K562 (cell line): Measurements from ENCODE around the gene PLPP7. TPM values are rescaled to one million over a fixed set of nuclear protein-coding genes. Genes with fewer than 3 reads are reported as not detected.
A peak's percentile ranks its signal among the peaks of the same experiment; 100 is the strongest.

Source experiments
- ATAC-seq: fragments of 200-7000 bp; cut with Tn5 transposase; 3 replicates; pipeline ENCODE4 v1.9.1; 2020; ENCODE audit warnings: moderate library complexity
- BruUV-seq: library from RNA; stranded (reverse); fragments of 400-500 nt; replicated peaks from 2 replicates; lab custom pipeline; 2021; lab: Mats Ljungman, UMichigan
- CTCF ChIA-PET: fragments of 300-600 bp; formaldehyde crosslinking; extraction: SDS; loops from one replicate; lab custom pipeline; 2021; ENCODE audit warnings: low intra/inter-chr PET ratio; lab: Yijun Ruan, JAX
- POLR2A ChIA-PET: fragments of 300-600, 350-650 bp; sonication (Branson Sonifier 250); formaldehyde crosslinking; extraction: SDS; loops from one replicate; lab custom pipeline; 2021; ENCODE audit warnings: antibody characterized with exemption, inconsistent platforms; lab: Yijun Ruan, JAX
- DNase-seq, 4 experiments: peaks; one replicate each; pipeline versions ENCODE4 v3.0.0 to v3.0.0-alpha.2; 2011 to 2018; ENCODE audit warnings: low spot score in 3 of 4, mixed read lengths in 3 of 4; ENCODE audit errors: extremely low read depth in 1 of 4
- FAIRE-seq: peaks from 2 replicates; lab custom pipeline; 2011; peaks lifted over from hg19 to GRCh38; lab: Jason Lieb, UNC
- H2AFZ ChIP-seq: 2 replicates; pipeline ENCODE4 v1.6.0; 2011; ENCODE audit warnings: low read depth, low read length, control low read depth, inconsistent platforms
- H3K27ac ChIP-seq: fragments of 200-600 bp; 3 replicates; pipeline ENCODE4 v1.8.0; 2011; ENCODE audit warnings: low read depth, mild to moderate bottlenecking, control low read depth, inconsistent platforms, low read length, moderate library complexity, mixed read lengths; ENCODE audit errors: extremely low read depth
- H3K27me3 ChIP-seq, 2 experiments: fragments of 300-600 bp in 1 of 2; 2 replicates in 1 of 2; 3 replicates in 1 of 2; pipeline versions ENCODE4 v1.6.0 to v1.8.0; 2011; ENCODE audit warnings: inconsistent platforms in 2 of 2, low read length in 2 of 2, mild to moderate bottlenecking in 1 of 2, mixed read lengths in 1 of 2, moderate library complexity in 1 of 2; ENCODE audit not compliant: control insufficient read depth in 2 of 2, insufficient read depth in 2 of 2
- H3K36me3 ChIP-seq: fragments of 300-600 bp; 3 replicates; pipeline ENCODE4 v1.8.0; 2011; ENCODE audit warnings: mild to moderate bottlenecking, low read length, inconsistent platforms; ENCODE audit not compliant: control insufficient read depth, insufficient read depth
- H3K4me1 ChIP-seq, 2 experiments: fragments of 200-600 bp in 1 of 2; replicated peaks in 1 of 2; 2 replicates in 1 of 2; 3 replicates in 1 of 2; pipeline versions ENCODE4 v1.5.1 to v1.8.0; 2011; ENCODE audit warnings: inconsistent platforms in 2 of 2, low read length in 2 of 2, mild to moderate bottlenecking in 1 of 2, mixed read lengths in 1 of 2, moderate library complexity in 1 of 2; ENCODE audit not compliant: control insufficient read depth in 2 of 2, insufficient read depth in 2 of 2
- H3K4me2 ChIP-seq: 2 replicates; pipeline ENCODE4 v1.6.1; 2011; ENCODE audit warnings: low read length, control low read depth, inconsistent platforms, mixed read lengths; ENCODE audit not compliant: insufficient read depth
- H3K4me3 ChIP-seq: fragments of 200-600 bp; sonication (generic), shearing (Covaris generic); 2 replicates; pipeline ENCODE4 v1.5.1; 2016; ENCODE audit warnings: control low read depth, inconsistent platforms
- H3K79me2 ChIP-seq: fragments of 200-600 bp; 3 replicates; pipeline ENCODE4 v1.8.0; 2011; ENCODE audit warnings: low read length, inconsistent platforms; ENCODE audit not compliant: control insufficient read depth, insufficient read depth
- H3K9ac ChIP-seq, 2 experiments: 2 replicates each; pipeline versions ENCODE4 v1.6.0 to v1.6.1; 2011; ENCODE audit warnings: low read depth in 2 of 2, low read length in 2 of 2, control low read depth in 1 of 2, inconsistent platforms in 1 of 2, mild to moderate bottlenecking in 1 of 2, mixed read lengths in 1 of 2; ENCODE audit not compliant: insufficient read depth in 1 of 2
- H3K9me1 ChIP-seq: one replicate; pipeline ENCODE4 v1.6.0; 2011; ENCODE audit warnings: inconsistent platforms, mild to moderate bottlenecking, low read length, moderate library complexity; ENCODE audit not compliant: control insufficient read depth, insufficient read depth
- H3K9me3 ChIP-seq: replicated peaks from 2 replicates; pipeline ENCODE4 v1.5.1; 2011; ENCODE audit warnings: low read depth, low read length, inconsistent platforms; ENCODE audit not compliant: control insufficient read depth, insufficient read depth
- H4K20me1 ChIP-seq: replicated peaks from 2 replicates; pipeline ENCODE4 v1.6.1; 2011; ENCODE audit warnings: low read length, inconsistent platforms, mixed read lengths; ENCODE audit not compliant: control insufficient read depth, insufficient read depth
- KDM5B ChIP-seq: fragments of 200-600 bp; sonication (generic); IDR thresholded peaks from 2 replicates; pipeline ENCODE4 v1.6.1; 2012; ENCODE audit warnings: low read depth, mild to moderate bottlenecking, moderate library complexity, low read length, control low read depth, inconsistent platforms; ENCODE audit not compliant: insufficient replicate concordance
- MXI1 ChIP-seq: IDR thresholded peaks from 2 replicates; pipeline ENCODE4 v1.6.1; 2011; ENCODE audit warnings: low read depth, mild to moderate bottlenecking, improper control_type of control experiment, low read length
- NFXL1 ChIP-seq: fragments of 450-650 bp; formaldehyde crosslinking; IDR thresholded peaks from 2 replicates; pipeline ENCODE4 v1.4.0; 2021; ENCODE audit warnings: mild to moderate bottlenecking
- PCBP1 ChIP-seq: fragments of 200-400 bp; formaldehyde crosslinking; IDR thresholded peaks from 2 replicates; pipeline ENCODE4 v1.6.1; 2018; ENCODE audit warnings: mild to moderate bottlenecking, low read depth, low read length; ENCODE audit not compliant: poor library complexity, severe bottlenecking
- POLR2G ChIP-seq: fragments of 200-400 bp; formaldehyde crosslinking; IDR thresholded peaks from 2 replicates; pipeline ENCODE4 v1.6.1; 2017; ENCODE audit warnings: low read depth, mild to moderate bottlenecking, antibody characterized with exemption, low read length, moderate library complexity
- POU5F1 ChIP-seq: fragments of 150-350 bp; IDR thresholded peaks from 2 replicates; pipeline ENCODE4 v1.6.1; 2014; ENCODE audit warnings: borderline replicate concordance, low read length, low read depth, mild to moderate bottlenecking; ENCODE audit not compliant: partially characterized antibody
- RBM14 ChIP-seq: fragments of 200-400 bp; formaldehyde crosslinking; IDR thresholded peaks from 2 replicates; pipeline ENCODE4 v1.6.1; 2018; ENCODE audit warnings: low read depth, mild to moderate bottlenecking, low read length, moderate library complexity, borderline replicate concordance; ENCODE audit not compliant: insufficient read depth
- ZFPM2 ChIP-seq: fragments of 250-450 bp; sonication (Bioruptor Pico); IDR thresholded peaks from 2 replicates; pipeline ENCODE4 v1.5.1; 2022; ENCODE audit warnings: mild to moderate bottlenecking
- ZNF23 ChIP-seq: fragments of 250-450 bp; sonication (Bioruptor Pico); IDR thresholded peaks from 2 replicates; pipeline ENCODE4 v1.4.0; 2020; ENCODE audit warnings: mild to moderate bottlenecking
- WGBS: fragments of 100-300 bp; shearing (Covaris generic); methylation state at CpG from one replicate; pipeline ENCODE4 v1.1.6; 2016; ENCODE audit warnings: low coverage, mixed read lengths; ENCODE audit not compliant: insufficient coverage; ENCODE audit errors: missing lambda C conversion rate; 5-methylcytosine and 5-hydroxymethylcytosine counted together
- in situ Hi-C: fragments of 300-500 bp; cut with MboI; formaldehyde crosslinking; loops from 4 replicates; pipeline ENCODE4 v1.15.0; 2018; ENCODE audit warnings: inconsistent platforms, mixed read lengths
- intact Hi-C: fragments of 100-400 bp; cut with micrococcal nuclease; formaldehyde crosslinking; loops from 2 replicates; pipeline ENCODE4 v1.14.2; 2022
- polyA plus RNA-seq, 8 experiments: library from polyadenylated mRNA; depleted of rRNA in 4 of 8; stranded (reverse) in 5 of 8; unstranded in 3 of 8; fragments of >200 nt; fragmentation: Nextera tagmentation in 2 of 8; fragmentation: Illumina TruSeq in 1 of 8; extraction: Ambion mirVana in 2 of 8; extraction: Trizol in 1 of 8; gene quantifications; 2 replicates each; pipeline versions ENCODE4 v1.2.1 to v1.2.3, GENCODE V29; 2011 to 2014; ENCODE audit warnings: inconsistent platforms in 1 of 8, missing spikeins in 1 of 8
- total RNA-seq, 7 experiments: library from RNA; depleted of rRNA in 6 of 7; stranded (reverse); fragments of >200 nt in 6 of 7; fragmentation: Illumina TruSeq in 2 of 7; extraction: Trizol in 2 of 7; gene quantifications; 2 replicates each; pipeline versions ENCODE4 v1.2.1 to v1.2.3, GENCODE V29; 2011 to 2021; ENCODE audit warnings: low replicate concordance in 1 of 7
- TF ChIP-seq, protein P1 (sequence below): fragments of 250-450 bp; sonication (Bioruptor Pico); IDR thresholded peaks from 2 replicates; pipeline ENCODE4 v1.8.0; 2021; ENCODE audit warnings: moderate library complexity, mild to moderate bottlenecking, inconsistent platforms

PLPP7 gene
- total and polyA plus RNA-seq, 9 of the 15 experiments (the other 6 are each of a cell fraction or from before 2014, with no cell fraction given), result 0.09 to 0.93 (median 0.18) TPM; not detected in 4

- 69% methylated on average over 11 of the region's 11 CpGs for WGBS
- in situ Hi-C loops, result no loop called here
- TF ChIP-seq ZNF23 (CRISPR knock-in tag), result no peak
- TF ChIP-seq, all 486 proteins: peak for 0
- no peak overlapping the region for H3K4me2 ChIP-seq
- intact Hi-C loops, result no loop called here
- ChIA-PET CTCF (no interaction called here), POLR2A (interaction anchor here (0.7 to 1.0 kb wide), 3 partner anchors 8 to 44 kb away, joined by 4 to 6 read pairs (median 5); no protein-coding TSS in a partner anchor)
- no peak for FAIRE-seq
- H2AFZ ChIP-seq, result no peak overlapping the region
- H3K27ac ChIP-seq, result no peak overlapping the region
- ATAC-seq, result no peak
- H3K4me3 ChIP-seq, result no peak overlapping the region
- peak in 2 of 4 experiments; percentile 3 to 5 for DNase-seq
- H4K20me1 ChIP-seq, result no peaks in the 10 kb centered on the region
- H3K79me2 ChIP-seq, result no peaks in the 10 kb centered on the region
- H3K27me3 ChIP-seq, result no peaks in the 10 kb centered on the region
- H3K9me1 ChIP-seq, result no peaks in the 10 kb centered on the region
- H3K9me3 ChIP-seq, result no peaks in the 10 kb centered on the region
- H3K9ac ChIP-seq, result peak overlapping the region in 1 of 2 experiments; percentile 67; a peak in 1 of 4 replicates
- BruUV-seq, result no TSS peak
- peaks cover 32 to 69% of the 10 kb centered on the region in 2 experiments; a peak in 4 of 5 replicates for H3K4me1 ChIP-seq
- no peaks in the 10 kb centered on the region for H3K36me3 ChIP-seq
Measured at GRCh38 chr9:131329241-131329641, 39.7 kb downstream of the PLPP7 start.

- Histone ChIP-seq H3K9me1 (no peaks in the 10 kb centered on the region), H3K4me2 (peak overlapping the region; percentile 74), H3K4me1 (peaks cover 27 to 67% of the 10 kb centered on the region in 2 experiments; a peak in 4 of 5 replicates), H3K27me3 (no peaks in the 10 kb centered on the region), H3K9ac (peak overlapping the region; percentile 72 to 90), H3K27ac (peak overlapping the region; percentile 87), H3K79me2 (no peaks in the 10 kb centered on the region), H3K36me3 (no peaks in the 10 kb centered on the region), H3K9me3 (no peaks in the 10 kb centered on the region), H2AFZ (peak overlapping the region; percentile 92), H4K20me1 (no peaks in the 10 kb centered on the region), H3K4me3 (peak overlapping the region; percentile 21; the same call in 1 of the 2 replicates)
- intact Hi-C loops, result loop anchor here (1.0 to 10.0 kb wide), 2 partner anchors 53 to 206 kb away; partner anchors contain the start of gene NUP214
- DNase-seq (peak; percentile 97 to 99 (median 98)), FAIRE-seq (peak; percentile 94), ATAC-seq (peak; percentile 90)
- CTCF ChIA-PET, result interaction anchor here (0.7 to 1.2 kb wide), 2 partner anchors 17 to 152 kb away, joined by 4 to 5 read pairs; no protein-coding TSS in a partner anchor
- TSS peak; percentile 67 for BruUV-seq
- POLR2A ChIA-PET, result interaction anchor here (0.7 to 1.7 kb wide), 12 partner anchors 10 to 150 kb away, joined by 3 to 6 read pairs (median 3); partner anchors contain the start of gene FAM78A
- in situ Hi-C loops, result loop anchor here (5.0 to 10.0 kb wide), 2 partner anchors 116 to 154 kb away; no protein-coding TSS in a partner anchor
- WGBS, result 6% methylated on average over 17 of the region's 18 CpGs
- TF ChIP-seq KDM5B, result no peak
- TF ChIP-seq POLR2G, result peak; percentile 69
- no peak for TF ChIP-seq PCBP1
- TF ChIP-seq POU5F1, result no peak
- TF ChIP-seq, protein P1, sequence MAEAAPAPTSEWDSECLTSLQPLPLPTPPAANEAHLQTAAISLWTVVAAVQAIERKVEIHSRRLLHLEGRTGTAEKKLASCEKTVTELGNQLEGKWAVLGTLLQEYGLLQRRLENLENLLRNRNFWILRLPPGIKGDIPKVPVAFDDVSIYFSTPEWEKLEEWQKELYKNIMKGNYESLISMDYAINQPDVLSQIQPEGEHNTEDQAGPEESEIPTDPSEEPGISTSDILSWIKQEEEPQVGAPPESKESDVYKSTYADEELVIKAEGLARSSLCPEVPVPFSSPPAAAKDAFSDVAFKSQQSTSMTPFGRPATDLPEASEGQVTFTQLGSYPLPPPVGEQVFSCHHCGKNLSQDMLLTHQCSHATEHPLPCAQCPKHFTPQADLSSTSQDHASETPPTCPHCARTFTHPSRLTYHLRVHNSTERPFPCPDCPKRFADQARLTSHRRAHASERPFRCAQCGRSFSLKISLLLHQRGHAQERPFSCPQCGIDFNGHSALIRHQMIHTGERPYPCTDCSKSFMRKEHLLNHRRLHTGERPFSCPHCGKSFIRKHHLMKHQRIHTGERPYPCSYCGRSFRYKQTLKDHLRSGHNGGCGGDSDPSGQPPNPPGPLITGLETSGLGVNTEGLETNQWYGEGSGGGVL (CRISPR knock-in tag), result no peak
- TF ChIP-seq NFXL1 (CRISPR knock-in tag), result no peak
- TF ChIP-seq MXI1, result no peak
- no peak for TF ChIP-seq RBM14
- no peak for TF ChIP-seq ZFPM2
Measured at GRCh38 chr9:131330814-131331600, 41.5 kb downstream of the PLPP7 start.
